Measurements from ENCODE around the gene ZNF385C. TPM values are rescaled to one million over a fixed set of nuclear protein-coding genes. Genes with fewer than 3 reads are reported as not detected.

The ZNF385C gene
- total RNA-seq, 1 donor = not detected

GRCh38 chr17:42131232-42131631, 33.0 kb upstream of the ZNF385C start:
- no peak for DNase-seq (ENCODE audit: low read depth)
- no peak overlapping the region for H3K4me3 ChIP-seq (ENCODE audit: low read depth, low read length)
- no peak for TF ChIP-seq CTCF (IDR thresholded peaks at IDR 0.05; ENCODE audit: insufficient read depth, low read depth, low read length)

DNA sequence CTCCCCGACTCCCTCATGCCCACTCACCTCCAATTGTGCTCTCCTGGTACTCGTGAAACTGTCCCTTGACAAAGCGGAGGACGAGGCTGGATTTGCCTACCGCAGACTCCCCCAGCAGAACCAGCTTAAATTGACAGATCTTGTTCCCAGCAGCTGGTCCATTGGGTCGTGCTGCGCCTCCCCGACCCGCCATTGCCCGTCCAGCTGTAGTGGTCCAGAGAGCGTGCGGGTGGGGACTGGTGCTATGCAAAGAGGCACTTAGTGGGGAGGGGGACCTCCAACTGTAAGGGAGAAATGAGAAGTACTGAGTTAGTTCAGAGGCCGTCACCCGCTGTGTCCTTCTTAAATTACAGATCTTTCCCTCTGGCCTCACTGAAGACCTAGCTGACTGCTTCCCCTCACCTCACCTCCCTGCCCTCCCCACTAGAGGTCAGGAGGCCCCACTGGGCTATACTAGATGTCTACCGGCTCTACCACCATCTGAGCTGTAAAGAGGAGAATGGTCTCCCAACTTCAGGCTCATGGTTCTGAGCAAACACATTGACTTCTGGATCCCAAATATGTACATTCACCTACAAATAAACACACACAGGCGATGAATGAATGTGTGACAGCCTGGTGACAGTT, 32.1 kb upstream of the ZNF385C start:
- DNase-seq (ENCODE audit: low read depth) = no peak
- H3K4me3 ChIP-seq (ENCODE audit: low read depth, low read length) = no peak overlapping the region
- TF ChIP-seq CTCF (IDR thresholded peaks at IDR 0.05; ENCODE audit: insufficient read depth, low read depth, low read length) = no peak

DNA sequence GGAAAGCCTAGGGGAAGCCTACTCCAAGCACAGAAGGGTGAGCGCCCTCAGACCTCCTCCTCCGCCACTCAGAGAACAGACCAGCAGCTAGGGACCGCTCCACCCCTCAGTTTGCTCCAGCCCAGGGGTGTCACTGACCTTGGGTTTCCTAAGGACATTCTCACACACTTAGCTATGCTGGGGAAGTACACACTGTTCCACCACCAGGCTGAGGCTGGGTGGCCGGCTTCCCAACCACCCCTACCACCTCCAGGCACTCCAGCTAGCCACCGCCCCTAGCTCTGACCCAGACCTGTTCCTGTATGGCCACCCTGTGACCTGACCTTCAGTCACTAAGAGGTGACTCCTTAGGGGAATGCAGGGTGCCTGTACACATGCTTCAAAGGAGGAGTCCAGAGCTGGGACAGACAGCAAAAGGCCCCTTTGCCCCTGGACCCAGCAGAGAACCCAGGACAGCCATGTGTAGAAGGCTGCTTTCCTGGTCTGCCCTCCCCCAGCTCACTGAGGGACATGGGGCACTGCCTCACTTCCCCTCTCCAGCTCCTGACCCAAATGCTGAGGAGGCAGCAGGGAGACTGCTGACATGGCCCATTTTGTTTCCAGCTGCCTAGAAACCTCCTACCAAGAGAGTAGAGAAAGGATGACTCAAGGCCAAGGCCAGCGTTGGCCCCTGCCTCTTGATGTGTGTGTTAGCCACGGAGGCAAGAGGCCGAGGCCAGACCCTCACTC, 31.0 kb upstream of the ZNF385C start:
- no peak for DNase-seq (ENCODE audit: low read depth)
- no peak for TF ChIP-seq CTCF (IDR thresholded peaks at IDR 0.05; ENCODE audit: insufficient read depth, low read depth, low read length)
- no peak overlapping the region for H3K4me3 ChIP-seq (ENCODE audit: low read depth, low read length)

DNA sequence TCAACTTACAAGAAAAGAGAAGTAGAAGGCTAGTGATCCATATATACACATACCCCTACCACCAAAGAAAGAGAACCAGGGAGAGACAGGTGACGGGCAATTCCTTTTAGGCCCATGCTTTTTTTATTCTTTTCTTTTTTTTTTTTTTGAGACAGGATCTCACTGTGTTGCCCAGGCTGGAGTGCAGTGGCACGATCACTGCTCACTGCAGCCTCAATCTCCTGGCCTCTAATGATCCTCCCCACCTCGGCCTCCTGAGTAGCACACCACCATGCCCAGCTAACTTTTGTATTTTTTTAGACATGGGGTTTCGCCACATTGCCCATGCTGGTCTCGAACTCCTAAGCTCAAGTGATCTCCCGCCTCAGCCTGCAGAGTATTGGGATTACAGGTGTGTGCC, 29.1 kb upstream of the ZNF385C start:
- no peak for DNase-seq (ENCODE audit: low read depth)
- TF ChIP-seq CTCF (IDR thresholded peaks at IDR 0.05; ENCODE audit: insufficient read depth, low read depth, low read length) = no peak
- H3K4me3 ChIP-seq (ENCODE audit: low read depth, low read length) = no peak overlapping the region

DNA sequence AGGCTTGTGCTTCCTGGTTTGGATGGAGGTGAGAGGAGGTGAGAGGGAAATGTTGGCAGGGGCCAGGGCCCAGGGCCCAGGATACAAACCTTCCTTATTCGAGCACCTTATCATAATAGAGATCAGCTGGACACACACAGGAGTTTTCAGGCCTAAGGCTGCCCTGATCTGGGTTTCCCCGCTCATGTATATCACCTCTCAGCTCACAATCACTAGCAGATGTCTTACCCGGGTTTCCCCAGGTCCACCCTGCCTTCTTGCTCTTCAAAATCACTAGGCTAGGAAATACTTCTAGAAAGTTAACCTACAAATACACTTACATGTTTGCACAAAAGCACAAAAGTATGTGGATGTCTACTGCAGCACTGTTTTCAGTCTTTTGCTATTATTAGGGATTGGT, 28.6 kb upstream of the ZNF385C start:
- no peak for TF ChIP-seq CTCF (IDR thresholded peaks at IDR 0.05; ENCODE audit: insufficient read depth, low read depth, low read length)
- DNase-seq (ENCODE audit: low read depth) = no peak
- H3K4me3 ChIP-seq (ENCODE audit: low read depth, low read length) = no peak overlapping the region

DNA sequence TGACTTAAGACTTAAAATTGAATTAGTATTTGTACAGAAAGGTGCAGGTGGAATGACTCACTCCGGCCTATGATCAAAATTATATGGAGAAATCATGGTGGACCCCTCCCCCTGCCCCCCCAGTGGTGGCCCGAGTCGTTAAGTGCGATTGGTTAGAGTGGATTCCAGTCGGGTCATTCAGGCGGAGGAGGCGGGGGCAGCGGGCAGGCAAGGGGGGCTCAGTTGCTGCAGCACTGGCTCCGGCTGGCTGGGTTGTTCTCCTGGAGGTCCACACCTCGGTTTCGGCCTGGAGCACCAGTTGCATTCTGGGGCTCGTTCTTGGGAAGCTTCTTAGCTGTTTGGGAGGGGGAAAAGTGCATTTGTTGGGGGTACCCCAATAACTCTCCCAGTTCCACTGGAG, 27.3 kb upstream of the ZNF385C start:
- no peak for DNase-seq (ENCODE audit: low read depth)
- H3K4me3 ChIP-seq (ENCODE audit: low read depth, low read length) = no peak overlapping the region
- no peak for TF ChIP-seq CTCF (IDR thresholded peaks at IDR 0.05; ENCODE audit: insufficient read depth, low read depth, low read length)

Measured in fibroblast of villous mesenchyme (primary cell).